A549 (cell line): ENCODE results near the gene TTC34. TPM values are rescaled to one million over a fixed set of nuclear protein-coding genes. Genes with fewer than 3 reads are reported as not detected.

ENCODE experiments used
- ATAC-seq, 2 experiments: fragments of 200-7000 bp in 1 of 2; fragments of >200 bp in 1 of 2; cut with Nextera tagmentation in 1 of 2; cut with Tn5 transposase in 1 of 2; 3 replicates each; pipeline versions ENCODE4 v1.8.0 to v1.9.1; 2018 to 2020; ENCODE audit warnings: mild to moderate bottlenecking in 1 of 2, moderate library complexity in 1 of 2
- CTCF ChIA-PET: fragments of 300-600 bp; sonication (Branson Sonifier 250); formaldehyde crosslinking; extraction: SDS; loops from one replicate; lab custom pipeline; 2021; ENCODE audit warnings: antibody characterized with exemption, inconsistent platforms; lab: Yijun Ruan, JAX
- POLR2A ChIA-PET: fragments of 350-600 bp; formaldehyde crosslinking; extraction: SDS; loops from one replicate; lab custom pipeline; 2021; ENCODE audit warnings: antibody characterized with exemption, inconsistent platforms; lab: Yijun Ruan, JAX
- DNase-seq, 2 experiments: peaks; one replicate each; pipeline versions ENCODE4 v3.0.0 to v3.0.0-alpha.2; 2011 to 2016; ENCODE audit warnings: low read depth in 1 of 2, low spot score in 1 of 2
- FAIRE-seq: peaks from 2 replicates; lab custom pipeline; 2011; peaks lifted over from hg19 to GRCh38; lab: Jason Lieb, UNC
- H3K27ac ChIP-seq, 2 experiments: fragments of >200 bp; sonication (Bioruptor Twin); formaldehyde crosslinking; 3 replicates each; pipeline ENCODE4 v1.5.1; 2016 to 2017
- H3K4me1 ChIP-seq: fragments of >200 bp; sonication (Bioruptor Twin); formaldehyde crosslinking; 3 replicates; pipeline ENCODE4 v1.6.1; 2016
- H3K4me2 ChIP-seq: fragments of >200 bp; sonication (Bioruptor Twin); formaldehyde crosslinking; 3 replicates; pipeline ENCODE4 v1.6.1; 2016
- H3K4me3 ChIP-seq: fragments of >200 bp; sonication (Bioruptor Twin); formaldehyde crosslinking; 3 replicates; pipeline ENCODE4 v1.5.1; 2016
- H3K9me3 ChIP-seq: fragments of >200 bp; sonication (Bioruptor Twin); formaldehyde crosslinking; 3 replicates; pipeline ENCODE4 v1.6.1; 2016
- BHLHE40 ChIP-seq: IDR thresholded peaks from 2 replicates; pipeline ENCODE4 v1.6.1; 2012; ENCODE audit warnings: low read depth, low read length, inconsistent platforms
- EHF ChIP-seq: fragments of 250-450 bp; sonication (Bioruptor Pico); IDR thresholded peaks from 2 replicates; pipeline ENCODE4 v1.5.0; 2020; ENCODE audit warnings: mild to moderate bottlenecking
- ESRRA ChIP-seq: fragments of 150-350 bp; IDR thresholded peaks from 2 replicates; pipeline ENCODE4 v1.6.1; 2014; ENCODE audit warnings: mild to moderate bottlenecking, low read length, borderline replicate concordance
- FOSB ChIP-seq: fragments of 250-450 bp; sonication (Bioruptor Pico); IDR thresholded peaks from 2 replicates; pipeline ENCODE4 v1.5.0; 2020; ENCODE audit warnings: mild to moderate bottlenecking, moderate library complexity
- FOXS1 ChIP-seq: fragments of 250-450 bp; sonication (Bioruptor Pico); IDR thresholded peaks from 2 replicates; pipeline ENCODE4 v1.5.0; 2020; ENCODE audit warnings: mild to moderate bottlenecking, moderate library complexity
- GATA3 ChIP-seq: IDR thresholded peaks from 2 replicates; pipeline ENCODE4 v1.6.1; 2012; ENCODE audit warnings: borderline replicate concordance
- JUNB ChIP-seq: fragments of >200 bp; sonication (Bioruptor Twin); formaldehyde crosslinking; IDR thresholded peaks from 2 replicates; pipeline ENCODE4 v1.6.1; 2016
- MAFK ChIP-seq: fragments of 450-650 bp; IDR thresholded peaks from 2 replicates; pipeline ENCODE4 v1.6.1; 2014; ENCODE audit not compliant: partially characterized antibody
- MAZ ChIP-seq: fragments of 150-350 bp; IDR thresholded peaks from 2 replicates; pipeline ENCODE4 v1.6.1; 2014; ENCODE audit warnings: antibody characterized with exemption, low read depth, low read length, borderline replicate concordance
- NPAS2 ChIP-seq: fragments of 250-450 bp; sonication (Bioruptor Pico); IDR thresholded peaks from 2 replicates; pipeline ENCODE4 v1.8.0; 2022; ENCODE audit warnings: mild to moderate bottlenecking, moderate library complexity, borderline replicate concordance
- PHF8 ChIP-seq: fragments of 200-600 bp; sonication (generic); IDR thresholded peaks from 2 replicates; pipeline ENCODE4 v1.6.1; 2016; ENCODE audit warnings: low read depth, mild to moderate bottlenecking, antibody characterized with exemption, moderate library complexity, borderline replicate concordance
- POLR2A ChIP-seq: IDR thresholded peaks from 2 replicates; pipeline ENCODE4 v1.6.1; 2012; ENCODE audit warnings: mild to moderate bottlenecking, low read length
- POLR2AphosphoS2 ChIP-seq: conservative IDR thresholded peaks from 2 replicates; pipeline ENCODE4 v1.6.1; 2012; ENCODE audit warnings: low read length, improper control_type of control experiment, inconsistent platforms
- RARB ChIP-seq: fragments of 250-450 bp; sonication (Bioruptor Pico); IDR thresholded peaks from 2 replicates; pipeline ENCODE4 v1.8.0; 2021; ENCODE audit warnings: mild to moderate bottlenecking, moderate library complexity
- SMC3 ChIP-seq: fragments of >200 bp; sonication (Bioruptor Twin); formaldehyde crosslinking; IDR thresholded peaks from 3 replicates; pipeline ENCODE4 v1.6.1; 2018; ENCODE audit warnings: inconsistent platforms
- TP53 ChIP-seq: fragments of 250-450 bp; sonication (Bioruptor Pico); IDR thresholded peaks from 2 replicates; pipeline ENCODE4 v1.5.0; 2021; ENCODE audit warnings: mild to moderate bottlenecking, moderate library complexity
- ZNF302 ChIP-seq: fragments of 250-450 bp; sonication (Bioruptor Pico); IDR thresholded peaks from 2 replicates; pipeline ENCODE4 v1.9.0; 2021; ENCODE audit warnings: inconsistent platforms, mild to moderate bottlenecking, moderate library complexity
- WGBS: methylation state at CpG from one replicate; pipeline ENCODE4 v1.1.6; 2017; ENCODE audit errors: missing lambda C conversion rate; 5-methylcytosine and 5-hydroxymethylcytosine counted together
- polyA plus RNA-seq, 4 experiments: library from polyadenylated mRNA; depleted of rRNA in 3 of 4; stranded (reverse); fragments of >200 nt; fragmentation: RNase III in 1 of 4; extraction: RNeasy Plus Mini Kit Qiagen cat#74134 plus additional on column Dnase treatment in 1 of 4; gene quantifications; 2 replicates in 3 of 4; 3 replicates in 1 of 4; pipeline ENCODE4 v1.2.3, GENCODE V29; 2011 to 2017
- TF ChIP-seq, protein P1 (sequence below): fragments of 250-450 bp; sonication (Bioruptor Pico); IDR thresholded peaks from 2 replicates; pipeline ENCODE4 v1.5.0; 2021; ENCODE audit warnings: mild to moderate bottlenecking, moderate library complexity, borderline replicate concordance
- TF ChIP-seq, protein P2 (sequence below): fragments of 150-350 bp; IDR thresholded peaks from 2 replicates; pipeline ENCODE4 v1.6.1; 2014; ENCODE audit warnings: low read depth, mild to moderate bottlenecking, low read length
- TF ChIP-seq, protein P3 (sequence below): IDR thresholded peaks from 2 replicates; pipeline ENCODE4 v1.6.1; 2012
- TF ChIP-seq, protein P4 (sequence below): fragments of >200 bp; sonication (Bioruptor Twin); formaldehyde crosslinking; IDR thresholded peaks from 3 replicates; pipeline ENCODE4 v1.6.1; 2016
- TF ChIP-seq, protein P5 (sequence below): fragments of 200-600 bp; sonication (generic); IDR thresholded peaks from 2 replicates; pipeline ENCODE4 v1.6.1; 2016; ENCODE audit warnings: antibody characterized with exemption, mild to moderate bottlenecking, moderate library complexity

TTC34 gene
- polyA plus RNA-seq, 2 of the 4 experiments (the other 2 are of a cell fraction): 0.04 to 0.05 TPM

DNA sequence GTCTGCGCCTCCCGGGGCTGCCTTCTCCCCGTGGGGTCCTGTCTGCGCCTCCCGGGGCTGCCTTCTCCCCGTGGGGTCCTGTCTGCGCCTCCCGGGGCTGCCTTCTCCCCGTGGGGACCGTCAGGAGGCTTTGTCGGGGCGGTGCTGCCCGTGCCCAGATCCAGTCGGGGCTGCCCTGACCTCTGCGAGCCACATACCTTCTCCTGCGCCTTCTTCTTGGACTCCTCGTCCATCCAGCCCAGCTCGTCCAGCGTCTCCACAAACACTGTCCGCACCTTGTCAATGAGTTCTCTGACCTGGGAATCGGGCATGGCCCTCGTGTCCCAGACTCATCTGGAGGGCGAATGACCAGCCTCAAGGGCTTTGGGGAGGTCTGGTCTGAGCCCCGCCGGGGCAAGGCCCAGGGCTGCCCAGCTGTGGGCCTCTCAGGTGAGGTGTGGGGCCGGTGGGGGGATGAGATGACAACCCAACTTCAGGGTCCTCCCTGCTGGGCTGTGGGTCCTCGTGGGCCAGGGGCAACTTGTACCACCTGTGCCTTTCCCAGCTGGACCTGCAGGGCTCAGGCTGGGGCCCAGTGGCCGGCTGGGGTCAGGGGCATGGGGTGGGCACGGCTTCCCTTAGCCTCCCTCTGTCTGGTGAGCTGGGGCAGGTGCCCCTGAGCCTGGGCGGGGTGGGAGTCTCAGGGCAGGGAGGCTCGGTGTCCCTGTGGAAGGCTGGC, 205.5 kb downstream of the TTC34 start:
- FAIRE-seq (no peak), DNase-seq (no peak), ATAC-seq (no peak)
- ChIA-PET CTCF (no interaction called here), POLR2A (no interaction called here)
- H3K4me3 ChIP-seq: no peak overlapping the region
- TF ChIP-seq PHF8 (no peak), TP53 (CRISPR knock-in tag) (no peak), EHF (CRISPR knock-in tag) (no peak), RARB (no peak), ESRRA (no peak)
- TF ChIP-seq, protein P1, sequence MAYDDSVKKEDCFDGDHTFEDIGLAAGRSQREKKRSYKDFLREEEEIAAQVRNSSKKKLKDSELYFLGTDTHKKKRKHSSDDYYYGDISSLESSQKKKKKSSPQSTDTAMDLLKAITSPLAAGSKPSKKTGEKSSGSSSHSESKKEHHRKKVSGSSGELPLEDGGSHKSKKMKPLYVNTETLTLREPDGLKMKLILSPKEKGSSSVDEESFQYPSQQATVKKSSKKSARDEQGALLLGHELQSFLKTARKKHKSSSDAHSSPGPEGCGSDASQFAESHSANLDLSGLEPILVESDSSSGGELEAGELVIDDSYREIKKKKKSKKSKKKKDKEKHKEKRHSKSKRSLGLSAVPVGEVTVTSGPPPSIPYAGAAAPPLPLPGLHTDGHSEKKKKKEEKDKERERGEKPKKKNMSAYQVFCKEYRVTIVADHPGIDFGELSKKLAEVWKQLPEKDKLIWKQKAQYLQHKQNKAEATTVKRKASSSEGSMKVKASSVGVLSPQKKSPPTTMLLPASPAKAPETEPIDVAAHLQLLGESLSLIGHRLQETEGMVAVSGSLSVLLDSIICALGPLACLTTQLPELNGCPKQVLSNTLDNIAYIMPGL (CRISPR knock-in tag): no peak
- no peaks in the 10 kb centered on the region for H3K9me3 ChIP-seq
- H3K4me1 ChIP-seq: no peaks in the 10 kb centered on the region
- 60% methylated on average over 21 of the region's 31 CpGs for WGBS
- no peak overlapping the region for H3K4me2 ChIP-seq
- no peak overlapping the region for H3K27ac ChIP-seq

DNA sequence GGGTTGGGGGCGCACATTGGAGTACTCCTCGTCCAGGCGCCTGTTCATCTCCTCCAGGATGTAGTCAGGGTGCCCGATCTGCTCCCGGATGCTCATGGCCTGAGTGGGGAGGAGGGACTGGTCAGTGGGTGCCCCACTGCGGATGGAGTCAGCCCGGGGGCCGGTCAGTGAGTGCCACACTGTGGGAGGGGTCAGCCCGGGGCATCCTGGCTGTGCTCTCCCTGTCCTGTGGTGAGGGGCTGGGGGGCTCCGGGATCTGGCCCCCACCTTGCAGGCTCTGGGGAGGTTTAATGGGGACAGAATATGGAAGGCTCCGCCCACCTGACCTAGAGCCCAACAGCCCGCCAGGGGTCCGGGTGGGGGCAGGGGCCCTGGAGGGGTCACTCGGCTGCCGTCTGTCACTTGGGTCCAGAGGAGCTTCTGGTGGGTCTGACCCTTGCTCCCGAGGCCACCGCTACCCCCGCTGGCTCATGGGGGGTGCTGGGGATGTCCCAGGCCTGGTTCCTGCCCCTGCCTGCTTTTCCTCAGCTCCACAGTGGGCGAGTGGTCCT, 206.2 kb downstream of the TTC34 start:
- FAIRE-seq (no peak), ATAC-seq (no peak)
- WGBS: 40% methylated on average over 7 of the region's 19 CpGs

DNA sequence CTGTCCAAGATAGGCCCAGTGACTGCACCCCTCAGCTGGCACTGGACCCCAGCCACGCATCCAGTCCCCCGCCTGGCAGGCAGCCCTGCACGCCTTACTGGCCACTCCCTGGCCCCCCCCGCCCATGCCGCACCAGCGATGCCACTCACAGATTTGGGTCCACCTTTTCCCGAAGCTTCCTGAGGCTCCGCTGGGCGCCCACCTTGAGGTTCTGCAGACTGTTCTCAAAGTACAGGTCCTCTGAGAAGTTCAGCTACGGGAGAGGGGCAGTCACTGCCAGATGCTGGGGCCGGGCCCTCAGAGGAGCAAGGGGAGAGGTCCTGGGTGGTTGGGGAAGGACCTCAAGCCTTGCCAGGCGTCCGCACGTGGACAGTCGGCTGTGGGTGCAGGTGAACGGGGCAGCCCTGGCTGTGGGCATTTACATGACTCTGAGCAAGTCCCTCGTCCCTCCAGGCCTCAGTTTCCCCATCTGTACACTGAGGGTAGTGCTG, 206.8 kb downstream of the TTC34 start:
- WGBS: 64% methylated on average over 7 of the region's 17 CpGs
- no peaks in the 10 kb centered on the region for H3K4me1 ChIP-seq

More for the DNA sequence above, 206.2 kb downstream of the TTC34 start:
- Histone ChIP-seq H3K27ac (no peak overlapping the region), H3K4me3 (no peak overlapping the region), H3K4me1 (no peaks in the 10 kb centered on the region), H3K9me3 (no peaks in the 10 kb centered on the region), H3K4me2 (no peak overlapping the region)
- no peak for DNase-seq
- ChIA-PET POLR2A (no interaction called here), CTCF (no interaction called here)
- TF ChIP-seq BHLHE40 (no peak), FOSB (CRISPR knock-in tag) (no peak), POLR2AphosphoS2 (no peak)
- TF ChIP-seq, protein P2, sequence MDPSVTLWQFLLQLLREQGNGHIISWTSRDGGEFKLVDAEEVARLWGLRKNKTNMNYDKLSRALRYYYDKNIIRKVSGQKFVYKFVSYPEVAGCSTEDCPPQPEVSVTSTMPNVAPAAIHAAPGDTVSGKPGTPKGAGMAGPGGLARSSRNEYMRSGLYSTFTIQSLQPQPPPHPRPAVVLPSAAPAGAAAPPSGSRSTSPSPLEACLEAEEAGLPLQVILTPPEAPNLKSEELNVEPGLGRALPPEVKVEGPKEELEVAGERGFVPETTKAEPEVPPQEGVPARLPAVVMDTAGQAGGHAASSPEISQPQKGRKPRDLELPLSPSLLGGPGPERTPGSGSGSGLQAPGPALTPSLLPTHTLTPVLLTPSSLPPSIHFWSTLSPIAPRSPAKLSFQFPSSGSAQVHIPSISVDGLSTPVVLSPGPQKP: no peak

More for the DNA sequence above, 206.8 kb downstream of the TTC34 start:
- CTCF ChIA-PET: no interaction called here
- TF ChIP-seq POLR2A: no peak
- no peak for TF ChIP-seq FOXS1 (CRISPR knock-in tag)
- TF ChIP-seq POLR2AphosphoS2: no peak
- no peak for TF ChIP-seq ZNF302
- TF ChIP-seq GATA3: no peak
- TF ChIP-seq JUNB: no peak
- no peak for TF ChIP-seq MAFK
- no peak for TF ChIP-seq BHLHE40
- no peak for TF ChIP-seq SMC3
- TF ChIP-seq, protein P3, sequence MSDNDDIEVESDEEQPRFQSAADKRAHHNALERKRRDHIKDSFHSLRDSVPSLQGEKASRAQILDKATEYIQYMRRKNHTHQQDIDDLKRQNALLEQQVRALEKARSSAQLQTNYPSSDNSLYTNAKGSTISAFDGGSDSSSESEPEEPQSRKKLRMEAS: no peak
- TF ChIP-seq, protein P4, sequence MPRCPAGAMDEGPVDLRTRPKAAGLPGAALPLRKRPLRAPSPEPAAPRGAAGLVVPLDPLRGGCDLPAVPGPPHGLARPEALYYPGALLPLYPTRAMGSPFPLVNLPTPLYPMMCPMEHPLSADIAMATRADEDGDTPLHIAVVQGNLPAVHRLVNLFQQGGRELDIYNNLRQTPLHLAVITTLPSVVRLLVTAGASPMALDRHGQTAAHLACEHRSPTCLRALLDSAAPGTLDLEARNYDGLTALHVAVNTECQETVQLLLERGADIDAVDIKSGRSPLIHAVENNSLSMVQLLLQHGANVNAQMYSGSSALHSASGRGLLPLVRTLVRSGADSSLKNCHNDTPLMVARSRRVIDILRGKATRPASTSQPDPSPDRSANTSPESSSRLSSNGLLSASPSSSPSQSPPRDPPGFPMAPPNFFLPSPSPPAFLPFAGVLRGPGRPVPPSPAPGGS: no peak
- no peak for TF ChIP-seq ESRRA
- no peak for TF ChIP-seq NPAS2 (CRISPR knock-in tag)
- TF ChIP-seq MAZ: no peak
- TF ChIP-seq, protein P5, sequence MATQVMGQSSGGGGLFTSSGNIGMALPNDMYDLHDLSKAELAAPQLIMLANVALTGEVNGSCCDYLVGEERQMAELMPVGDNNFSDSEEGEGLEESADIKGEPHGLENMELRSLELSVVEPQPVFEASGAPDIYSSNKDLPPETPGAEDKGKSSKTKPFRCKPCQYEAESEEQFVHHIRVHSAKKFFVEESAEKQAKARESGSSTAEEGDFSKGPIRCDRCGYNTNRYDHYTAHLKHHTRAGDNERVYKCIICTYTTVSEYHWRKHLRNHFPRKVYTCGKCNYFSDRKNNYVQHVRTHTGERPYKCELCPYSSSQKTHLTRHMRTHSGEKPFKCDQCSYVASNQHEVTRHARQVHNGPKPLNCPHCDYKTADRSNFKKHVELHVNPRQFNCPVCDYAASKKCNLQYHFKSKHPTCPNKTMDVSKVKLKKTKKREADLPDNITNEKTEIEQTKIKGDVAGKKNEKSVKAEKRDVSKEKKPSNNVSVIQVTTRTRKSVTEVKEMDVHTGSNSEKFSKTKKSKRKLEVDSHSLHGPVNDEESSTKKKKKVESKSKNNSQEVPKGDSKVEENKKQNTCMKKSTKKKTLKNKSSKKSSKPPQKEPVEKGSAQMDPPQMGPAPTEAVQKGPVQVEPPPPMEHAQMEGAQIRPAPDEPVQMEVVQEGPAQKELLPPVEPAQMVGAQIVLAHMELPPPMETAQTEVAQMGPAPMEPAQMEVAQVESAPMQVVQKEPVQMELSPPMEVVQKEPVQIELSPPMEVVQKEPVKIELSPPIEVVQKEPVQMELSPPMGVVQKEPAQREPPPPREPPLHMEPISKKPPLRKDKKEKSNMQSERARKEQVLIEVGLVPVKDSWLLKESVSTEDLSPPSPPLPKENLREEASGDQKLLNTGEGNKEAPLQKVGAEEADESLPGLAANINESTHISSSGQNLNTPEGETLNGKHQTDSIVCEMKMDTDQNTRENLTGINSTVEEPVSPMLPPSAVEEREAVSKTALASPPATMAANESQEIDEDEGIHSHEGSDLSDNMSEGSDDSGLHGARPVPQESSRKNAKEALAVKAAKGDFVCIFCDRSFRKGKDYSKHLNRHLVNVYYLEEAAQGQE: no peak
- Histone ChIP-seq H3K27ac (no peak overlapping the region), H3K4me2 (no peak overlapping the region), H3K9me3 (no peaks in the 10 kb centered on the region), H3K4me3 (no peak overlapping the region)
- FAIRE-seq: no peak
- DNase-seq: no peak
- no peak for ATAC-seq
- POLR2A ChIA-PET: no interaction called here
